T-helper 17 cell (primary cell): ENCODE data around the gene DST. TPM values are rescaled to one million over a fixed set of nuclear protein-coding genes. Genes with fewer than 3 reads are reported as not detected.

Experiments used
- ATAC-seq: fragments of 150-1000 bp; cut with Tn5 transposase; 2 replicates; pipeline ENCODE4 v1.10.0; 2021; ENCODE audit warnings: mild to moderate bottlenecking, moderate library complexity
- DNase-seq, 3 donors: peaks; one replicate each; pipeline versions ENCODE4 v3.0.0 to v3.0.0-alpha.2; 2020 to 2021
- H3K9me3 ChIP-seq: one replicate; pipeline ENCODE4 v1.7.0; 2013; ENCODE audit warnings: low read length, mild to moderate bottlenecking; ENCODE audit not compliant: control insufficient read depth, poor library complexity, severe bottlenecking
- H3K27ac Mint-ChIP-seq: one replicate; pipeline ENCODE4 v1.8.0; 2022; ENCODE audit warnings: mild to moderate bottlenecking, moderate library complexity, mixed read lengths
- H3K27me3 Mint-ChIP-seq: one replicate; pipeline ENCODE4 v1.8.0; 2022; ENCODE audit warnings: mixed read lengths
- H3K36me3 Mint-ChIP-seq: one replicate; pipeline ENCODE4 v1.8.0; 2022; ENCODE audit warnings: low read depth, mixed read lengths
- H3K4me1 Mint-ChIP-seq: one replicate; pipeline ENCODE4 v1.8.0; 2022; ENCODE audit warnings: mild to moderate bottlenecking, mixed read lengths
- H3K4me3 Mint-ChIP-seq: one replicate; pipeline ENCODE4 v1.8.0; 2022; ENCODE audit warnings: mild to moderate bottlenecking, moderate library complexity, mixed read lengths
- total RNA-seq, 4 donors: library from RNA in 2 of 4; stranded (reverse) in 2 of 4; gene quantifications; one replicate each; pipeline ENCODE4 v1.2.3 and lab custom pipeline; 2022 to 2026

The DST gene
- total RNA-seq, 2 donors from 2014 or later: 12.6 to 29.6 TPM

DNA sequence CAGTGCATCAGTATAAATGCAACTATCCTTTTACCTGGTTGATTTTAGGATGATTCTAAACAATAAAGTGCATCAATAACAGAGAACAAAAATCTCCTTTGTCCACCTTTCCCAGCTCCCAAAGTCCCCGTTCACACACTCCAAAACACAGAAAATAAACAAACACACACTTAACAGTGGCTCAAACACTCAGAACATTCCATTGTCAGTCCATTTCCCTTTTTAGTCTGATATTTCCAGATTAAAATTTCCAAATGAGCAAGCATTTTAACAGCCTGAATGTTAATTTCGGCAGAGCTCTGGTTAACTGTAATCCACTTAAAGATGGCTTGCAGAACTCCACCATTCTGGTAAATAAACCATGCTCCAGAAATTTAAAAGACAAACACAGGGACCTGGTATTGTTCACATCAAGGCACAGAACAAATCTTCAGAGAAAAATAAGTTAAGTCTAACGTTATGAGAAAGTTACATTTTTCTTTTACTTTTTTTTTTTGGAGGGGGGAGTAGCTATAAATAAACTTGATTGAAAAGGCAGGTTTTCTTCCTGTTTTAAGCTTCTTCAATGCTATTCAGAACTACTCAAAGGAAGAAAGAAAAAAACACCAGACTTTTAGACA, 100.8 kb downstream of the DST start:
- ATAC-seq (no peak), DNase-seq (no peak)
- no peaks in the 10 kb centered on the region for H3K4me1 Mint-ChIP-seq
- no peak overlapping the region for H3K4me3 Mint-ChIP-seq
- H3K27me3 Mint-ChIP-seq: no peaks in the 10 kb centered on the region
- no peaks in the 10 kb centered on the region for H3K9me3 ChIP-seq
- no peak overlapping the region for H3K27ac Mint-ChIP-seq
- no peaks in the 10 kb centered on the region for H3K36me3 Mint-ChIP-seq

DNA sequence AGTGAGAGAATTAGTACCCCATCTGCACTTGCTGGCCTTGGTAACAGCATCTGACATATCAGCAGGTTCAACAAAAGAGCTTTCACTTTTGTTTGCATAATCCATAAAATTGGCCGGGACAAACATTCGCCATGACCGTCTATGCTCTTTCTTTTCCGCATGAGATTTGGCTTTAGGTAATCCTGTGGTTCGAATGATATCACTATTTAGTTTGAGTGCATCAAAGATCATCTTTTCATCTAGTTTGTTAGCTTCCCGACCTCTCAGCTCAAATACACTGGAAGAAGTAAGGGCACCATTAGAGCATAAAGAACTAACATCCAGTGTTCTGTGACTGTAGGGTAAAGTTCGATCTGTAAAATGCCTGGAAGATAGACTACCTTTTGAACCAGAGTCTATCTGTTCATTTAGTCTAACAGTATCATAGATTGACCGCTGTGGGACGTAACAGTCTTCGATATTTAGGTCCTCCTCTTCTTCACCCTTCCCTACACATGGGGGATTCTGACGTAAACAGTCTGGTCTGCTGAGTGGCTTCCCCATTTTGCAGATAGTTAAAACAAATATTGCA, 101.6 kb downstream of the DST start:
- Mint-ChIP-seq H3K4me3 (no peak overlapping the region), H3K36me3 (no peaks in the 10 kb centered on the region), H3K4me1 (no peaks in the 10 kb centered on the region), H3K27me3 (no peaks in the 10 kb centered on the region), H3K27ac (no peak overlapping the region)
- ATAC-seq (no peak), DNase-seq (no peak)
- H3K9me3 ChIP-seq: no peaks in the 10 kb centered on the region

DNA sequence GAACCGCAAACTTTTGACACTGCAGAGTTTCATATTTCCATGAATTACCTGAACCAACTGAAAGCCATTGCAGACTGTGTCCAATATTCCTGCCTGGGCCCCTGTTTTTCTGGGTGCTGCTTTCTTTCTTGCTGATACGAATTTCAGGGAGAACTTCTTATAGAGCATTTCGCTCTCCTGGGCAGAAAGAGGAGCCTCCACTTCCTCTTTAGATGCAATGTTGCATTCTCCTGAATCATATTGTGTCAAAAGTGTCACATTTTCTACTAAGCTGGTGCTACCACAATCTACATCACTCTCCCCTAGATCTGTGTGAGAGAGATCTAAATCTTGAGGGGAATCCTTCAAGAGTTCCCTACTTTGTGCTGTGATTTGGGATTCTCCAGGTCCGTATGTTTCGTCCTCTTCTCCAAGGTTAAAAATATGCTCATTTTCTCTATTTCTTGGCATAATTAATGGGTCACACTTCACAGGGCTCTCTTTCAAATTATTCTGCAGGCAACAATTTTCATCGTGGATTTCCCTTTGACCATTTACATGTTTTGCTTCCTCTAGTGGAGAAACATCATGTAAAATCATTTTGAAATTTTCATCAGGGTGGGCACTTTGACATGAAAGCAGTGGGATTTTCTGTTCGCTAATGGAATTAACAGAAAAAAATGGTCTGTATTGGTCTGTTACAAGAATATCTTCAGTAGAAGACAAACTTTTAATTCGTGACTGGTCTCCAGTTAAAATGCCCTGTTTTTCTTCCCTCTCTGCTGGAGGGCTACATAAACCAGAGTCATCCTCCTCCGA, 102.3 kb downstream of the DST start:
- Mint-ChIP-seq H3K4me1 (no peaks in the 10 kb centered on the region), H3K4me3 (no peak overlapping the region)
- no peak for ATAC-seq

DNA sequence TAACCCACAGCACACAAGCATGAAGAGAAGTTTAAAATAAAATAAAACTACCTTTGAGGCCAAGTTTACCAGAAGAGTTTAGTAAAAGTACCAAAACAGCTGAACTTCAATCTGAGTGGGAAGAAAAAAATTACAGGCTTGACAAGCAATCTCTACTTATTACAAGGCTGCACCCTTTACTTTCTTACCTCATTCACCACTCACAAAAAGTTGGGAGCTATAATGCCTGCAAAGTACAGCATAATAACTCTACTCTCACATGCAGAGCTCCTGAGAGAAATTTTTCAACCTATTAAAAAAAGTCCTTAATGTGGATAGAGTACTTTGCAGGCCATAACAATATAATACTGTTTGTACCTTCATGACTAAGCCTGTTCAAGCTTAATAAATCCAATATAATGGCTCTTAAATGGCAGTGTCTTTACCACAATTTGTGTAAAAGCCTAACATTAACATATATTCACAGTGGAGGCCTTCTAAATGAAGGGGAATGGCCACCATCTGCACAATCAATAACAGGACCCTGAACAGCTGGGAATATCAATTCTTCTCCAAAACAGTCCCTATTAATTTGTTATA, 103.1 kb downstream of the DST start:
- H3K27ac Mint-ChIP-seq: no peak overlapping the region
- H3K4me3 Mint-ChIP-seq: no peak overlapping the region
- no peak for ATAC-seq
- peaks cover 1% of the 10 kb centered on the region for H3K36me3 Mint-ChIP-seq
- no peak for DNase-seq
- H3K9me3 ChIP-seq: no peaks in the 10 kb centered on the region
- no peaks in the 10 kb centered on the region for H3K4me1 Mint-ChIP-seq
- no peaks in the 10 kb centered on the region for H3K27me3 Mint-ChIP-seq

More for the DNA sequence above, 102.3 kb downstream of the DST start:
- DNase-seq: no peak
- Mint-ChIP-seq H3K27me3 (no peaks in the 10 kb centered on the region), H3K36me3 (no peaks in the 10 kb centered on the region), H3K27ac (no peak overlapping the region)
- no peaks in the 10 kb centered on the region for H3K9me3 ChIP-seq

DNA sequence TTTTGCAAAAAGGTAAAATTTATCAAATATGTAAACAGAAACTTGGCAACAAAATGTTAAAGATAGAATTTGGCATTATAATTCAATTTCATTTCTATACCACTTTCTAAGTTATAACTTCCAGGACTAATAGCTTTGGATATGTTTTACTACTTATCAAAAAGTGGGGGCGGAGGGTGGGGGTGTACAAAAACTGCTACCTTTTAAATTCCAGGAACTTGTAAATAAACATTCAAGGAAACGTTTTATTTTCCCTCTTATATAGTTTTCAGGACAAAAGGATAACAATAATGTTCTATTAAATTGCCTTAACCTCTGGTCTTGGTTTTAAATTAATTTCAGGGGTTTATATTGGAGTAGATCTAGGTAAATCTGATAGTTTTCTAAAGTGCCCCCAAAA, 103.8 kb downstream of the DST start:
- H3K27me3 Mint-ChIP-seq: no peaks in the 10 kb centered on the region
- H3K4me3 Mint-ChIP-seq: no peak overlapping the region
- no peaks in the 10 kb centered on the region for H3K4me1 Mint-ChIP-seq
- no peak overlapping the region for H3K27ac Mint-ChIP-seq
- no peaks in the 10 kb centered on the region for H3K9me3 ChIP-seq
- H3K36me3 Mint-ChIP-seq: peaks cover 2% of the 10 kb centered on the region
- DNase-seq (no peak), ATAC-seq (no peak)

DNA sequence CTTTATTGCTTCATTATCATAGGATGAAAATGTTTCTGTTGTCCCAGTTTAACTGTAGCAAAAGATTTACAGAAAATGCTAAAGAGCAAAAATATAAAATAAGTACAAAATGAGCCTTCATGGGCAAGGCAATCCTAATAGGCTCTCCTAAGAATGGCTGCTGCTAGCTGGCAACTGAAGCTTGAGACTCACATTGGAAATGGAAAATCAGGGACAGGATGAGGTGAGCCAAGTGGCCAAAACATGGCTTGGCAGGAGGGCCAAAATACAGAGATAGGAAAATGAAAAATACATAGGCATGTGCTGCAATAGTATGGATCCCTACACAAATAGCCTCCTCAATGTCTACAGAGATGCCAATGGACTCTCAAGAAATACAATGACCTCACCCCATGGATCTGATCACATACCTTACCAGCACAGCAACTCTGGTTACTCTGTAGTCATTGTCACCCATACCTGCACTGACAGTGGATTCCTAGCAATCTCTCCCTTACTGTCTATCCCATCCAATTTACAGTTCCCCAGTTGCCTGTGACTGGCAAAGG, 105.4 kb downstream of the DST start:
- Mint-ChIP-seq H3K27ac (no peak overlapping the region), H3K4me3 (no peak overlapping the region), H3K27me3 (no peaks in the 10 kb centered on the region), H3K4me1 (no peaks in the 10 kb centered on the region), H3K36me3 (peaks cover 2% of the 10 kb centered on the region)
- no peaks in the 10 kb centered on the region for H3K9me3 ChIP-seq
- no peak for ATAC-seq
- no peak for DNase-seq

DNA sequence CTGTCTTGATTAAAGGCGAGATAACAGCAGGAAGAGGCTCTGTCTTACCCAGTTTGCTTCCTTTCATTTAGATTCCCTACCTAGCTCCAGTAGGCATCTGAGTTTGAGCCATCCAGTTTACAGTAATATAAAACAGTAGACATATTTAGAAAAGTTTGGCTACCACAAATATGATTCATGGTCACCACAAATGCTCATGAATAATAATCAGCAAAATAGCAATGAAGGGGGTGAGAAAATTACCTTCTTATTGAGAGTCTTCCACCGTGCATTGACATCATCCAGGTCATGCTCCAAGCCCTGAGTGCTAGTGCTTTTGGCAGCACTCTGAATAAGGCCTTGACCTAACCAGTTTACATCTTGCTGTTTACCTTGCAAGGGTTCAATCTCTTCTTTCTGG, 106.2 kb downstream of the DST start:
- Mint-ChIP-seq H3K27ac (no peak overlapping the region), H3K27me3 (no peaks in the 10 kb centered on the region), H3K36me3 (peaks cover 2% of the 10 kb centered on the region), H3K4me3 (no peak overlapping the region), H3K4me1 (no peaks in the 10 kb centered on the region)
- no peak for ATAC-seq
- no peak for DNase-seq
- H3K9me3 ChIP-seq: no peaks in the 10 kb centered on the region

DNA sequence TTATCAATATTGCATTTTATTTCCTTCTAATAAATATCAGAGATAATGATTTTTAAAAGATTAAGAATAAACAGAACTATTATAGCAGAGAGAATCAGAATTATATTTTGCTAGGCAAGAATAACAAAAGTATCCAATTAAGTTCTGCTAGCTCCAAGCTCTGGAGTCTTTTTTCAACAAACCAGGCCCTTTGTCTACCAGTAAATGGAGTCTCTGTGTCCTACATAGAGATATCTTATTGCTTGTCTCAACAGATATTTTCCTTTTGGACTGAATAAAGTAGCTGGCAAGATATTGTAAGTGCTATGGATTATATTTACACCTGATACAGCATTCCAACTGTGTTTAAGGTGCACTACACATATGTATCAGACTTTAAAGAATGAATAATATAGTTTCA, 107.1 kb downstream of the DST start:
- ATAC-seq (no peak), DNase-seq (no peak)
- H3K9me3 ChIP-seq: no peaks in the 10 kb centered on the region
- no peaks in the 10 kb centered on the region for H3K27me3 Mint-ChIP-seq
- peaks cover 2% of the 10 kb centered on the region for H3K36me3 Mint-ChIP-seq
- H3K4me3 Mint-ChIP-seq: no peak overlapping the region
- no peak overlapping the region for H3K27ac Mint-ChIP-seq
- no peaks in the 10 kb centered on the region for H3K4me1 Mint-ChIP-seq

DNA sequence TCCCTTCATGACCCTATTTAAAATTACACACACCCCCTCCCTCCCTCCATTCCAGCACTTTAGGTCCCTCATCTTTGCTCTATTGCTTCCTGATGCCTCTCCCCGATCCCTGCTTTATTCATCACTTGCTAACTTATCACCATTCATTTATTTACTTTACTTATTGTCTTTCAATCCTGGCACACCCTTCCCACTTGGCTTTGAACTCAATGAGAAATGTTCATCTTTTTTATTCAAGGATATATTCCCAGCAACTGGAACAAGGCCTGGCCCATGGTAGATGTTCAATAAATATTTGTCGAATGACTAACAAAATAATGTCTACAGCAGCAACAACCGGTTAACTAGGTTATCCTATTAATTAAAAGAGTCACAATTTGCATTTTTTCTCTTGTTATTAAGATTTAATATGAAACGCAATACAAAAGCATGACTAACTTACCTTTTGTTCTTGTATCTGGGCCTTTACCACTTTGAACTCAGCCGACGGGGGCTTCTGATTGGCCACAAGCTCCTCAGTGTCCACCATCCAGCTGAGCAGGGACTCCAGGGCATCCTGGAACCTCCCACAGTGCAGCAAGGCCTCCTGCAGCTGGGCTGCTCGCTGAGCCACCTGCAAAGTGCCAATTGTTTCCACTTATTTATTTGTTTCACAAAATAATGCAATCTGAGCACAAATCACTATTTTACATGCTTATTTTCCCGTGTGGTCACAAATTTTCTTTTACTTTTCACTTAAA, 107.8 kb downstream of the DST start:
- Mint-ChIP-seq H3K27me3 (no peaks in the 10 kb centered on the region), H3K27ac (no peak overlapping the region), H3K4me3 (no peak overlapping the region), H3K4me1 (no peaks in the 10 kb centered on the region), H3K36me3 (peaks cover 2% of the 10 kb centered on the region)
- no peak for DNase-seq
- no peaks in the 10 kb centered on the region for H3K9me3 ChIP-seq
- no peak for ATAC-seq

DNA sequence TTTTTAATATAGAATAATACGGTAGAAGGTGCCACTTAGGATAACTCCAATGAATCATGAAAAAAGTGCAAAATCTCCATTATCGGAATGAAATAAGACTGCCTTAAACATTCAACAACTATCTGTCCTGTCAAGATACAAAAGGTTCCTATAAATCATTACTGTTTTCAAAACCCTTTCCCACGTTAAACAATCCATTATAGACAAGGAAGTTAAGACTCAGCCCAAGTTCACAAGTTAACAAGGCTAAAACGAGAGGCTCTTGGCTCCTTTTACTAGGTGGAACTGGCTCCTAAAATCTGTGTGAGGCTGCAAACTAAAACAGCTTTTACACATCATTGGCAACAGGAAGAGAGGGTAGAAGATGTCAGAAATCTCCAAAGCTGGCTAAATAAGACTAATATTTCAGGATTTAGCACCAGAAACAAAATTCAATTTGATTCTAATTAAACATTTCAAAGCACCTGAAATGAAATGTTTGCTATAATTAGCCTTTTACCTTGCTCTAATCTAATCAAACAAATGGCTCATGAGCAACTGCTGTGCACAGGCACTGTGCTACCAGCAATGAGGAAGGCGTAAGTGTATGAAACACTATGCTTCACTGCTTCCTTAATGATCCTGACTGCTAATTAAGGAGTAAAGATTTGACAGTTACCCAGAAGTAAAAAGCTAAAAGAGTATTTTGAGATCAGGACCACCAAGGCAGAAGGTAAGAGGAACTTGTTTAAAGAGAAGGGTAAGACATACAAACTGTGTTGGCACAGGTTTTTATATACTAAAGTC, 109.7 kb downstream of the DST start:
- no peak overlapping the region for H3K27ac Mint-ChIP-seq
- H3K4me1 Mint-ChIP-seq: peaks cover 2% of the 10 kb centered on the region
- H3K27me3 Mint-ChIP-seq: no peaks in the 10 kb centered on the region
- DNase-seq (no peak), ATAC-seq (no peak)
- no peaks in the 10 kb centered on the region for H3K9me3 ChIP-seq
- peaks cover 2% of the 10 kb centered on the region for H3K36me3 Mint-ChIP-seq
- H3K4me3 Mint-ChIP-seq: no peak overlapping the region

DNA sequence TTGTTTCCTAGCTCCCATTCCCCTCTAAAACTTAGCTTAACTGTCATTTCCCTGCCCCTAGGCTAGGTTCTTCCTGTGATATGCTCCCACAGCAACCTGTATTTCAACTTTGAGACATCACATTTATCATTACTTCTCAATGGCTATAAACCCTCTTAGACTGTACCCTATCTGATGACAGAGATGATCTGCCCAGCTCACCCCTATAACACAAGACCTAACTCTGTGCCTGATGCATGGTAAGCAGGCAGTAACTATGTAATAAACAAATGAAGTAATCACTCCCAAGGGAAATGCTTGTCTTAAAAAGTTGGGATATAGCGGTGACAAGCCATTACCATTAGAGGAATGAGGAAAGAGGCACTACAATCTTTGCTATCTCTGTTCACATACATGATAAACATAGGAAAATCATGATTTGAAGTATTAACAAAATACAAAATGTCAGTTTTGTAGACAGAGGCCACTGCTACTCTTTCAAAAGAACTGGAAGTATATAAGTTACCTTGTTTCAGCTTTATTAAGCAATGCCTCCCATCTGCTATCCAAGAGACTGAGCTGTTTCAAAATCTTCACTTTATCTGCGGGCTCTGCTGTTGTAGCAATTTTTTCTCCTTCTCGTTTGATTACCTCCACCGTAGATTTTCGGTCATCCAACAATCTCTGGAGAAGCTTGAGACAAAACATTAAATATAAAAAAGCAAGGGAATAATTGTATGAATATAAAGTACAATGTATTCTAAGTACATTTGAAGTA, 110.7 kb downstream of the DST start:
- Mint-ChIP-seq H3K4me1 (peaks cover 2% of the 10 kb centered on the region), H3K4me3 (no peak overlapping the region), H3K36me3 (peaks cover 2% of the 10 kb centered on the region), H3K27me3 (no peaks in the 10 kb centered on the region), H3K27ac (no peak overlapping the region)
- DNase-seq: no peak
- no peak for ATAC-seq
- H3K9me3 ChIP-seq: no peaks in the 10 kb centered on the region
